Measurements from ENCODE around the gene CKS2.

Gene CKS2

GRCh38 chr9:89361816-89362646 is 51.0 kb downstream of the CKS2 start:
- no peak for TF ChIP-seq CTCF (IDR thresholded peaks at IDR 0.05; ENCODE audit: extremely low read depth, missing control alignments)
- no peak for DNase-seq (ENCODE audit: low spot score)

- no peak for DNase-seq (ENCODE audit: low spot score)
- TF ChIP-seq CTCF (IDR thresholded peaks at IDR 0.05; ENCODE audit: extremely low read depth, missing control alignments), result no peak
These were observed 51.8 kb downstream of the CKS2 start for GRCh38 chr9:89362647-89363310.

GRCh38 chr9:89363311-89363670 is 52.3 kb downstream of the CKS2 start:
- no peak for DNase-seq (ENCODE audit: low spot score)
- no peak for TF ChIP-seq CTCF (IDR thresholded peaks at IDR 0.05; ENCODE audit: extremely low read depth, missing control alignments)

- no peak for TF ChIP-seq CTCF (IDR thresholded peaks at IDR 0.05; ENCODE audit: extremely low read depth, missing control alignments)
- no peak for DNase-seq (ENCODE audit: low spot score)
These were observed 53.1 kb downstream of the CKS2 start for GRCh38 chr9:89363921-89364665.

- no peak for TF ChIP-seq CTCF (IDR thresholded peaks at IDR 0.05; ENCODE audit: extremely low read depth, missing control alignments)
- DNase-seq (ENCODE audit: low spot score), result no peak
These were observed 53.9 kb downstream of the CKS2 start for GRCh38 chr9:89364666-89365531.

- no peak for TF ChIP-seq CTCF (IDR thresholded peaks at IDR 0.05; ENCODE audit: extremely low read depth, missing control alignments)
- DNase-seq (ENCODE audit: low spot score), result no peak
These were observed 54.5 kb downstream of the CKS2 start for GRCh38 chr9:89365532-89365912.
